HG02759 (cell line): ENCODE results near the gene UBE2U.
A peak's percentile ranks its signal among the peaks of the same experiment; 100 is the strongest.

ENCODE experiments used
- ATAC-seq: cut with Tn5 transposase; IDR thresholded peaks from one replicate; pipeline ENCODE4 v1.9.1; 2021; ENCODE audit warnings: mild to moderate bottlenecking, moderate library complexity; ENCODE audit not compliant: unreplicated experiment

The UBE2U gene

GRCh38 chr1:64203420-64203819, at the start of gene UBE2U:
TSS of gene UBE2U (plus strand) at chr1:64203623. CDS start at chr1:64204051, 428 bp downstream.
- ATAC-seq, result no peak

GRCh38 chr1:64155278-64155677, 48.1 kb upstream of the UBE2U start:
- ATAC-seq, result no peak

- ATAC-seq, result no peak
Measured at GRCh38 chr1:64161357-64161941, 42.0 kb upstream of the UBE2U start.

- ATAC-seq, result no peak
Measured at GRCh38 chr1:64162151-64162550, 41.3 kb upstream of the UBE2U start.

- no peak for ATAC-seq
Measured at GRCh38 chr1:64162804-64163203, 40.6 kb upstream of the UBE2U start.

- no peak for ATAC-seq
Measured at GRCh38 chr1:64163431-64163830, 40.0 kb upstream of the UBE2U start.

GRCh38 chr1:64163970-64164369, 39.5 kb upstream of the UBE2U start:
- ATAC-seq, result no peak

GRCh38 chr1:64166629-64167028, 36.8 kb upstream of the UBE2U start:
- ATAC-seq, result no peak

- no peak for ATAC-seq
Measured at GRCh38 chr1:64167176-64167575, 36.2 kb upstream of the UBE2U start.

- ATAC-seq, result no peak
Measured at GRCh38 chr1:64171246-64171645, 32.2 kb upstream of the UBE2U start.

- peak; percentile 65 for ATAC-seq
Measured at GRCh38 chr1:64171797-64172281, 31.6 kb upstream of the UBE2U start.

GRCh38 chr1:64172458-64172983, 30.9 kb upstream of the UBE2U start:
- no peak for ATAC-seq

GRCh38 chr1:64173336-64173940, 30.0 kb upstream of the UBE2U start:
- ATAC-seq, result no peak

GRCh38 chr1:64175639-64176038, 27.8 kb upstream of the UBE2U start:
- ATAC-seq, result no peak

- ATAC-seq, result no peak
Measured at GRCh38 chr1:64176659-64177058, 26.8 kb upstream of the UBE2U start.

- ATAC-seq, result no peak
Measured at GRCh38 chr1:64179588-64179987, 23.8 kb upstream of the UBE2U start.

- no peak for ATAC-seq
Measured at GRCh38 chr1:64182207-64182606, 21.2 kb upstream of the UBE2U start.

GRCh38 chr1:64183395-64184002, 19.9 kb upstream of the UBE2U start:
- ATAC-seq, result no peak

- ATAC-seq, result no peak
Measured at GRCh38 chr1:64184003-64184440, 19.4 kb upstream of the UBE2U start.

GRCh38 chr1:64186138-64186897, 17.1 kb upstream of the UBE2U start:
- no peak for ATAC-seq

- no peak for ATAC-seq
Measured at GRCh38 chr1:64186898-64187280, 16.5 kb upstream of the UBE2U start.
